Prostate gland (tissue), 2 donors: Measurements from ENCODE around the gene ACOXL.

Experiments used
- CTCF ChIP-seq, 4 experiments: fragments of 200-600 bp in 2 of 4; fragments of 450-650 bp in 2 of 4; sonication (generic) in 2 of 4; IDR thresholded peaks; 1 replicate in 3 of 4; 2 replicates in 1 of 4; pipeline ENCODE4 v1.5.1; 2016 to 2019; ENCODE audit warnings: antibody characterized with exemption in 4 of 4, mild to moderate bottlenecking in 2 of 4, moderate library complexity in 2 of 4
- POLR2A ChIP-seq: fragments of 450-650 bp; IDR thresholded peaks from one replicate; pipeline ENCODE4 v1.6.1; 2016; ENCODE audit warnings: antibody characterized with exemption, mild to moderate bottlenecking
- POLR2AphosphoS5 ChIP-seq: sonication (generic); formaldehyde crosslinking; IDR thresholded peaks from one replicate; pipeline ENCODE4 v1.6.1; 2017; ENCODE audit warnings: antibody characterized with exemption

- TF ChIP-seq POLR2A = no peak
- no peak for TF ChIP-seq CTCF (IDR thresholded peaks at IDR 0.05)
- no peak for TF ChIP-seq POLR2AphosphoS5
These were observed 140.1 kb downstream of the ACOXL start for GRCh38 chr2:110872521-110872920.
